ENCODE measurements around the gene MAPRE3.

Gene MAPRE3

GRCh38 chr2:27013738-27014137 lies 43.3 kb downstream of the MAPRE3 start:
- TF ChIP-seq CTCF (IDR thresholded peaks at IDR 0.05; ENCODE audit: low read depth, low read length), result no peak
- DNase-seq (ENCODE audit: extremely low read depth, low read depth), result no peak

GRCh38 chr2:27014771-27015433 lies 44.5 kb downstream of the MAPRE3 start:
- no peak for DNase-seq (ENCODE audit: extremely low read depth, low read depth)
- no peak for TF ChIP-seq CTCF (IDR thresholded peaks at IDR 0.05; ENCODE audit: low read depth, low read length)

- TF ChIP-seq CTCF (IDR thresholded peaks at IDR 0.05; ENCODE audit: low read depth, low read length), result peak; percentile 77
- DNase-seq (ENCODE audit: extremely low read depth, low read depth), result peak; percentile 42
Measured at GRCh38 chr2:27016801-27017325, 46.4 kb downstream of the MAPRE3 start.

- no peak for DNase-seq (ENCODE audit: extremely low read depth, low read depth)
Measured at GRCh38 chr2:27018142-27018541, 47.7 kb downstream of the MAPRE3 start.

GRCh38 chr2:27019459-27019858 lies 49.0 kb downstream of the MAPRE3 start:
- no peak for DNase-seq (ENCODE audit: extremely low read depth, low read depth)
- TF ChIP-seq CTCF (IDR thresholded peaks at IDR 0.05; ENCODE audit: low read depth, low read length), result no peak

More at GRCh38 chr2:27018142-27018541, 47.7 kb downstream of the MAPRE3 start:
- no peak for TF ChIP-seq CTCF (IDR thresholded peaks at IDR 0.05; ENCODE audit: low read depth, low read length)

GRCh38 chr2:27019931-27020855 lies 49.8 kb downstream of the MAPRE3 start:
- TF ChIP-seq CTCF (IDR thresholded peaks at IDR 0.05; ENCODE audit: low read depth, low read length), result no peak
- no peak for DNase-seq (ENCODE audit: extremely low read depth, low read depth)

Data from AG09319 (cell line).